ENCODE data around the gene CLCA4. TPM values are rescaled to one million over a fixed set of nuclear protein-coding genes. Genes with fewer than 3 reads are reported as not detected.

Gene CLCA4
- total and polyA plus RNA-seq, 4 donors = 0.09 to 0.20 (median 0.14) TPM

DNA sequence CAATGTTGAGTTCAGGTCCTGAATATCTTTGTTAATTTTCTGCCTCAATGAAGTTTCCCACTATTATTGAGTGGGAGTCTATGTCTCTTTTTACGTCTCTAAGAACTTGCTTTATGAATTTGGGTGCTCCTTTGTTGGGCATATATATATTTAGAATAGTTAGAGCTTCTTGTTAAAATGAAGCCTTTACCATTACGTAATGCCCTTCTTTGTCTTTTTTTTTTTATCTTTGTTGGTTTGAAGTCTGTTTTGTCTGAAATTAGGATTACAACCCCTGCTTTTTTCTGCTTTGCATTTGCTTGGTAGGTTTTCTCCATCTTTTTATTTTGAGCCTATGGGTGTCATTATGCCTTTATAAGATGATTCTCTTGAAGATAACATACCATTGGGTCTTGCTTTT lies 10.9 kb downstream of the CLCA4 start:
- ATAC-seq (ENCODE audit: insufficient read depth, low FRiP score) (no peak), DNase-seq (no peak)
- H3K4me3 ChIP-seq = no peak overlapping the region
- no peaks in the 10 kb centered on the region for H3K4me1 ChIP-seq (ENCODE audit: control insufficient read depth in 5 of 5, insufficient read depth in 5 of 5, low read length in 5 of 5)
- 92 to 93% methylated on average over 2 of the region's 2 CpGs for WGBS, 2 donors
- TF ChIP-seq, protein P1, sequence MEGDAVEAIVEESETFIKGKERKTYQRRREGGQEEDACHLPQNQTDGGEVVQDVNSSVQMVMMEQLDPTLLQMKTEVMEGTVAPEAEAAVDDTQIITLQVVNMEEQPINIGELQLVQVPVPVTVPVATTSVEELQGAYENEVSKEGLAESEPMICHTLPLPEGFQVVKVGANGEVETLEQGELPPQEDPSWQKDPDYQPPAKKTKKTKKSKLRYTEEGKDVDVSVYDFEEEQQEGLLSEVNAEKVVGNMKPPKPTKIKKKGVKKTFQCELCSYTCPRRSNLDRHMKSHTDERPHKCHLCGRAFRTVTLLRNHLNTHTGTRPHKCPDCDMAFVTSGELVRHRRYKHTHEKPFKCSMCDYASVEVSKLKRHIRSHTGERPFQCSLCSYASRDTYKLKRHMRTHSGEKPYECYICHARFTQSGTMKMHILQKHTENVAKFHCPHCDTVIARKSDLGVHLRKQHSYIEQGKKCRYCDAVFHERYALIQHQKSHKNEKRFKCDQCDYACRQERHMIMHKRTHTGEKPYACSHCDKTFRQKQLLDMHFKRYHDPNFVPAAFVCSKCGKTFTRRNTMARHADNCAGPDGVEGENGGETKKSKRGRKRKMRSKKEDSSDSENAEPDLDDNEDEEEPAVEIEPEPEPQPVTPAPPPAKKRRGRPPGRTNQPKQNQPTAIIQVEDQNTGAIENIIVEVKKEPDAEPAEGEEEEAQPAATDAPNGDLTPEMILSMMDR (IDR thresholded peaks at IDR 0.05; ENCODE audit: control extremely low read depth, extremely low read depth) = no peak
- no peaks in the 10 kb centered on the region for H3K36me3 ChIP-seq (ENCODE audit: control insufficient read depth in 4 of 4, insufficient read depth in 4 of 4, low read length in 4 of 4)
- peaks cover 0 to 6% (median 0%) of the 10 kb centered on the region in 4 donors for H3K9me3 ChIP-seq (ENCODE audit: control insufficient read depth in 4 of 4, insufficient read depth in 3 of 4, low read length in 3 of 4)
- no peak overlapping the region for H3K27ac ChIP-seq (ENCODE audit: low read depth in 1 of 2, low read length in 1 of 2)
- H3K9ac ChIP-seq (ENCODE audit: insufficient read depth in 1 of 2, low read length in 2 of 2) = no peak overlapping the region
- H3K27me3 ChIP-seq (ENCODE audit: control insufficient read depth in 3 of 3, insufficient read depth in 3 of 3, low read length in 2 of 3) = no peaks in the 10 kb centered on the region

- no peaks in the 10 kb centered on the region for H3K36me3 ChIP-seq (ENCODE audit: control insufficient read depth in 4 of 4, insufficient read depth in 4 of 4, low read length in 4 of 4)
- ATAC-seq (ENCODE audit: insufficient read depth, low FRiP score) (no peak), DNase-seq (no peak)
- no peaks in the 10 kb centered on the region for H3K9me3 ChIP-seq (ENCODE audit: control insufficient read depth in 4 of 4, insufficient read depth in 3 of 4, low read length in 3 of 4)
- no peak overlapping the region for H3K27ac ChIP-seq (ENCODE audit: low read depth in 1 of 2, low read length in 1 of 2)
- TF ChIP-seq, protein P1 (IDR thresholded peaks at IDR 0.05; ENCODE audit: control extremely low read depth, extremely low read depth) = no peak
- H3K27me3 ChIP-seq (ENCODE audit: control insufficient read depth in 3 of 3, insufficient read depth in 3 of 3, low read length in 2 of 3) = no peaks in the 10 kb centered on the region
- WGBS, 2 donors = 59 to 76% methylated on average over 1 of the region's 1 CpG
- H3K4me1 ChIP-seq (ENCODE audit: control insufficient read depth in 5 of 5, insufficient read depth in 5 of 5, low read length in 5 of 5) = no peaks in the 10 kb centered on the region
- H3K9ac ChIP-seq (ENCODE audit: insufficient read depth in 1 of 2, low read length in 2 of 2) = no peak overlapping the region
- no peak overlapping the region for H3K4me3 ChIP-seq
Observed at GRCh38 chr1:86563849-86564248, 17.0 kb downstream of the CLCA4 start.

- Histone ChIP-seq H3K27me3 (ENCODE audit: control insufficient read depth in 3 of 3, insufficient read depth in 3 of 3, low read length in 2 of 3) (no peaks in the 10 kb centered on the region), H3K36me3 (ENCODE audit: control insufficient read depth in 4 of 4, insufficient read depth in 4 of 4, low read length in 4 of 4) (no peaks in the 10 kb centered on the region), H3K9ac (ENCODE audit: insufficient read depth in 1 of 2, low read length in 2 of 2) (no peak overlapping the region), H3K27ac (ENCODE audit: low read depth in 1 of 2, low read length in 1 of 2) (no peak overlapping the region), H3K9me3 (ENCODE audit: control insufficient read depth in 4 of 4, insufficient read depth in 3 of 4, low read length in 3 of 4) (no peaks in the 10 kb centered on the region), H3K4me3 (no peak overlapping the region), H3K4me1 (ENCODE audit: control insufficient read depth in 5 of 5, insufficient read depth in 5 of 5, low read length in 5 of 5) (no peaks in the 10 kb centered on the region)
- no peak for ATAC-seq (ENCODE audit: insufficient read depth, low FRiP score)
- DNase-seq = no peak
- 78 to 81% methylated on average over 3 of the region's 3 CpGs for WGBS, 2 donors
- TF ChIP-seq, protein P1 (IDR thresholded peaks at IDR 0.05; ENCODE audit: control extremely low read depth, extremely low read depth) = no peak
Observed at GRCh38 chr1:86567341-86567740, 20.5 kb downstream of the CLCA4 start.

GRCh38 chr1:86567878-86568277 lies 21.0 kb downstream of the CLCA4 start:
- TF ChIP-seq, protein P1 (IDR thresholded peaks at IDR 0.05; ENCODE audit: control extremely low read depth, extremely low read depth) = no peak
- Histone ChIP-seq H3K4me1 (ENCODE audit: control insufficient read depth in 5 of 5, insufficient read depth in 5 of 5, low read length in 5 of 5) (no peaks in the 10 kb centered on the region), H3K27ac (ENCODE audit: low read depth in 1 of 2, low read length in 1 of 2) (no peak overlapping the region), H3K36me3 (ENCODE audit: control insufficient read depth in 4 of 4, insufficient read depth in 4 of 4, low read length in 4 of 4) (no peaks in the 10 kb centered on the region), H3K27me3 (ENCODE audit: control insufficient read depth in 3 of 3, insufficient read depth in 3 of 3, low read length in 2 of 3) (no peaks in the 10 kb centered on the region), H3K9ac (ENCODE audit: insufficient read depth in 1 of 2, low read length in 2 of 2) (no peak overlapping the region), H3K4me3 (no peak overlapping the region), H3K9me3 (ENCODE audit: control insufficient read depth in 4 of 4, insufficient read depth in 3 of 4, low read length in 3 of 4) (no peaks in the 10 kb centered on the region)
- no peak for ATAC-seq (ENCODE audit: insufficient read depth, low FRiP score)
- 88% methylated on average over 3 of the region's 3 CpGs for WGBS, 2 donors
- no peak for DNase-seq
